ENCODE results near the gene PLCB1.
"Not testable (repeated sequence)": the region's sequence is repeated elsewhere in the genome, so short reads cannot be mapped to it uniquely, and the experiment has no call there.

The PLCB1 gene

GRCh38 chr20:8834294-8834693 is 702.2 kb downstream of the PLCB1 start:
- not testable (repeated sequence) for DNase-seq (ENCODE audit: low read depth, low spot score)

- no peak for DNase-seq (ENCODE audit: low read depth, low spot score)
Observed at GRCh38 chr20:8834851-8835250, 702.8 kb downstream of the PLCB1 start.

GRCh38 chr20:8837396-8837795 is 705.3 kb downstream of the PLCB1 start:
- no peak for DNase-seq (ENCODE audit: low read depth, low spot score)

GRCh38 chr20:8842525-8842924 is 710.5 kb downstream of the PLCB1 start:
- DNase-seq (ENCODE audit: low read depth, low spot score): no peak

GRCh38 chr20:8844179-8844578 is 712.1 kb downstream of the PLCB1 start:
- no peak for DNase-seq (ENCODE audit: low read depth, low spot score)

GRCh38 chr20:8849990-8850389 is 717.9 kb downstream of the PLCB1 start:
- no peak for DNase-seq (ENCODE audit: low read depth, low spot score)

GRCh38 chr20:8851446-8851845 is 719.4 kb downstream of the PLCB1 start:
- DNase-seq (ENCODE audit: low read depth, low spot score): no peak

GRCh38 chr20:8851919-8852318 is 719.9 kb downstream of the PLCB1 start:
- not testable (repeated sequence) for DNase-seq (ENCODE audit: low read depth, low spot score)

- DNase-seq (ENCODE audit: low read depth, low spot score): not testable (repeated sequence)
Observed at GRCh38 chr20:8853211-8853610, 721.1 kb downstream of the PLCB1 start.

GRCh38 chr20:8853805-8854338 is 721.8 kb downstream of the PLCB1 start:
- DNase-seq (ENCODE audit: low read depth, low spot score): peak; percentile 50

- no peak for DNase-seq (ENCODE audit: low read depth, low spot score)
Observed at GRCh38 chr20:8854571-8854970, 722.5 kb downstream of the PLCB1 start.

GRCh38 chr20:8855315-8855714 is 723.2 kb downstream of the PLCB1 start:
- no peak for DNase-seq (ENCODE audit: low read depth, low spot score)

GRCh38 chr20:8856668-8857067 is 724.6 kb downstream of the PLCB1 start:
- no peak for DNase-seq (ENCODE audit: low read depth, low spot score)

- no peak for DNase-seq (ENCODE audit: low read depth, low spot score)
Observed at GRCh38 chr20:8858181-8858787, 726.2 kb downstream of the PLCB1 start.

- DNase-seq (ENCODE audit: low read depth, low spot score): no peak
Observed at GRCh38 chr20:8860011-8860495, 728.0 kb downstream of the PLCB1 start.

- DNase-seq (ENCODE audit: low read depth, low spot score): no peak
Observed at GRCh38 chr20:8862092-8862491, 730.0 kb downstream of the PLCB1 start.

- DNase-seq (ENCODE audit: low read depth, low spot score): no peak
Observed at GRCh38 chr20:8865636-8866035, 733.6 kb downstream of the PLCB1 start.

GRCh38 chr20:8867038-8867740 is 735.1 kb downstream of the PLCB1 start:
- no peak for DNase-seq (ENCODE audit: low read depth, low spot score)

- DNase-seq (ENCODE audit: low read depth, low spot score): no peak
Observed at GRCh38 chr20:8870652-8871051, 738.6 kb downstream of the PLCB1 start.

- DNase-seq (ENCODE audit: low read depth, low spot score): no peak
Observed at GRCh38 chr20:8874437-8874836, 742.4 kb downstream of the PLCB1 start.

GRCh38 chr20:8875586-8875985 is 743.5 kb downstream of the PLCB1 start:
- DNase-seq (ENCODE audit: low read depth, low spot score): no peak

- DNase-seq (ENCODE audit: low read depth, low spot score): no peak
Observed at GRCh38 chr20:8876366-8876765, 744.3 kb downstream of the PLCB1 start.

- no peak for DNase-seq (ENCODE audit: low read depth, low spot score)
Observed at GRCh38 chr20:8877294-8877693, 745.2 kb downstream of the PLCB1 start.

Data from iPS DF 19.7 (cell line).